Measurements from ENCODE around the gene CCDC51.
"Not testable (repeated sequence)": the region's sequence is repeated elsewhere in the genome, so short reads cannot be mapped to it uniquely, and the experiment has no call there.

DNA sequence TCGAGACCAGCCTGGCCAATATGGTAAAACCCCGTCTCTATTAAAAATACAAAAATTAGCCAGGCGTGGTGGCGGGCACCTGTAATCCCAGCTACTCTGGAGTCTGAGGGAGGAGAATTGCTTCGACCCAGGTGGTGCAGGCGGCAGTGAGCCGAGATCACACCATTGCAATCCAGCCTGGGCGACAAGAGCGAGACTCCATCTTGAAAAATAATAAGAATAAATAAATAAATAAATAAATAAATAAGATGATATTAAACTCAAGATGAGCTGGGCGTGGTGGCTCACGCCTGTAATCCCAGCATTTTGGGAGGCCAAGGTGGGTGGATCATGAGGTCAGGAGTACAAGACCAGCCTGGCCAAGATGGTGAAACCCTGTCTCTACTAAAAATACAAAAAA is 41.0 kb upstream of the CCDC51 start:
- TF ChIP-seq, protein P1, sequence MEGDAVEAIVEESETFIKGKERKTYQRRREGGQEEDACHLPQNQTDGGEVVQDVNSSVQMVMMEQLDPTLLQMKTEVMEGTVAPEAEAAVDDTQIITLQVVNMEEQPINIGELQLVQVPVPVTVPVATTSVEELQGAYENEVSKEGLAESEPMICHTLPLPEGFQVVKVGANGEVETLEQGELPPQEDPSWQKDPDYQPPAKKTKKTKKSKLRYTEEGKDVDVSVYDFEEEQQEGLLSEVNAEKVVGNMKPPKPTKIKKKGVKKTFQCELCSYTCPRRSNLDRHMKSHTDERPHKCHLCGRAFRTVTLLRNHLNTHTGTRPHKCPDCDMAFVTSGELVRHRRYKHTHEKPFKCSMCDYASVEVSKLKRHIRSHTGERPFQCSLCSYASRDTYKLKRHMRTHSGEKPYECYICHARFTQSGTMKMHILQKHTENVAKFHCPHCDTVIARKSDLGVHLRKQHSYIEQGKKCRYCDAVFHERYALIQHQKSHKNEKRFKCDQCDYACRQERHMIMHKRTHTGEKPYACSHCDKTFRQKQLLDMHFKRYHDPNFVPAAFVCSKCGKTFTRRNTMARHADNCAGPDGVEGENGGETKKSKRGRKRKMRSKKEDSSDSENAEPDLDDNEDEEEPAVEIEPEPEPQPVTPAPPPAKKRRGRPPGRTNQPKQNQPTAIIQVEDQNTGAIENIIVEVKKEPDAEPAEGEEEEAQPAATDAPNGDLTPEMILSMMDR (IDR thresholded peaks at IDR 0.05), result not testable (repeated sequence)
- not testable (repeated sequence) for TF ChIP-seq POLR2A (IDR thresholded peaks at IDR 0.05)
